Stomach (tissue), 4 donors: ENCODE data around the gene ZNF180.

Experiments used
- CTCF ChIP-seq, 7 experiments: fragments of 450-650 bp in 4 of 7; fragments of 200-600 bp in 3 of 7; sonication (generic) in 3 of 7; IDR thresholded peaks; one replicate each; pipeline ENCODE4 v1.5.1; 2016 to 2019; ENCODE audit warnings: antibody characterized with exemption in 7 of 7, control low read depth in 2 of 7, mild to moderate bottlenecking in 1 of 7
- EP300 ChIP-seq: sonication (generic); formaldehyde crosslinking; IDR thresholded peaks from one replicate; pipeline ENCODE4 v1.6.1; 2017; ENCODE audit warnings: antibody characterized with exemption

GRCh38 chr19:44515907-44516306 lies 15.6 kb upstream of the ZNF180 start:
- TF ChIP-seq CTCF (IDR thresholded peaks at IDR 0.05) (no peak), EP300 (no peak)
